Measurements from ENCODE around the gene CCDC85A. TPM values are rescaled to one million over a fixed set of nuclear protein-coding genes. Genes with fewer than 3 reads are reported as not detected.

Gene CCDC85A
- total RNA-seq, 2 donors from 2014 or later = 0.18 to 0.86 TPM

- H3K27ac Mint-ChIP-seq = no peak overlapping the region
- H3K9me3 ChIP-seq (ENCODE audit: control insufficient read depth, low read length) = no peaks in the 10 kb centered on the region
- no peaks in the 10 kb centered on the region for H3K36me3 Mint-ChIP-seq (ENCODE audit: low read depth)
- TF ChIP-seq CTCF (conservative IDR thresholded peaks at IDR 0.05) = no peak
- H3K27me3 ChIP-seq (ENCODE audit: control insufficient read depth, insufficient read depth, low read length, poor library complexity, severe bottlenecking) = no peaks in the 10 kb centered on the region
- H3K4me3 ChIP-seq (ENCODE audit: low read length) = no peak overlapping the region
- DNase-seq = no peak
- peaks cover 2% of the 10 kb centered on the region for H3K27me3 Mint-ChIP-seq (ENCODE audit: insufficient read depth)
- no peak overlapping the region for H3K27ac ChIP-seq (ENCODE audit: low read depth, low read length)
- no peaks in the 10 kb centered on the region for H3K36me3 ChIP-seq (ENCODE audit: control insufficient read depth, insufficient read depth, low read length)
- H3K4me1 Mint-ChIP-seq = peaks cover 10% of the 10 kb centered on the region
- WGBS, 2 experiments (ENCODE audit: insufficient coverage in 1 of 2, insufficient read length in 1 of 2) = 96 to 100% methylated on average over 2 to 3 of the region's 5 CpGs
- H3K4me3 Mint-ChIP-seq = no peak overlapping the region
- H3K9ac ChIP-seq (ENCODE audit: extremely low read depth, low read length, poor library complexity, severe bottlenecking) = no peak overlapping the region
- H3K4me1 ChIP-seq (ENCODE audit: control insufficient read depth, insufficient read depth, low read length) = peaks cover 4% of the 10 kb centered on the region
- peaks cover 4% of the 10 kb centered on the region for H3K9me3 Mint-ChIP-seq
Observed at GRCh38 chr2:56285224-56285623, 101.4 kb downstream of the CCDC85A start.

- Histone ChIP-seq H3K27ac (ENCODE audit: low read depth, low read length) (no peak overlapping the region), H3K4me3 (ENCODE audit: low read length) (no peak overlapping the region), H3K4me1 (ENCODE audit: control insufficient read depth, insufficient read depth, low read length) (peaks cover 8% of the 10 kb centered on the region), H3K9ac (ENCODE audit: extremely low read depth, low read length, poor library complexity, severe bottlenecking) (no peak overlapping the region), H3K9me3 (ENCODE audit: control insufficient read depth, low read length) (no peaks in the 10 kb centered on the region), H3K36me3 (ENCODE audit: control insufficient read depth, insufficient read depth, low read length) (no peaks in the 10 kb centered on the region), H3K27me3 (ENCODE audit: control insufficient read depth, insufficient read depth, low read length, poor library complexity, severe bottlenecking) (no peaks in the 10 kb centered on the region)
- Mint-ChIP-seq H3K4me3 (no peak overlapping the region), H3K9me3 (peaks cover 4% of the 10 kb centered on the region), H3K27me3 (ENCODE audit: insufficient read depth) (peaks cover 2% of the 10 kb centered on the region), H3K27ac (no peak overlapping the region), H3K36me3 (ENCODE audit: low read depth) (no peaks in the 10 kb centered on the region), H3K4me1 (peaks cover 19% of the 10 kb centered on the region)
- WGBS, 2 experiments (ENCODE audit: insufficient coverage in 1 of 2, insufficient read length in 1 of 2) = 89 to 100% methylated on average over 1 of the region's 2 CpGs
- DNase-seq = no peak
- no peak for TF ChIP-seq CTCF (conservative IDR thresholded peaks at IDR 0.05)
Observed at GRCh38 chr2:56286936-56287335, 103.1 kb downstream of the CCDC85A start.

GRCh38 chr2:56287508-56287907 lies 103.7 kb downstream of the CCDC85A start:
- peaks cover 8% of the 10 kb centered on the region for H3K4me1 ChIP-seq (ENCODE audit: control insufficient read depth, insufficient read depth, low read length)
- DNase-seq = no peak
- peaks cover 19% of the 10 kb centered on the region for H3K4me1 Mint-ChIP-seq
- TF ChIP-seq CTCF (conservative IDR thresholded peaks at IDR 0.05) = no peak
- no peak overlapping the region for H3K27ac Mint-ChIP-seq
- no peaks in the 10 kb centered on the region for H3K9me3 ChIP-seq (ENCODE audit: control insufficient read depth, low read length)
- H3K36me3 Mint-ChIP-seq (ENCODE audit: low read depth) = no peaks in the 10 kb centered on the region
- no peak overlapping the region for H3K9ac ChIP-seq (ENCODE audit: extremely low read depth, low read length, poor library complexity, severe bottlenecking)
- H3K9me3 Mint-ChIP-seq = peaks cover 4% of the 10 kb centered on the region
- H3K4me3 ChIP-seq (ENCODE audit: low read length) = no peak overlapping the region
- H3K4me3 Mint-ChIP-seq = no peak overlapping the region
- peaks cover 2% of the 10 kb centered on the region for H3K27me3 Mint-ChIP-seq (ENCODE audit: insufficient read depth)
- no peaks in the 10 kb centered on the region for H3K27me3 ChIP-seq (ENCODE audit: control insufficient read depth, insufficient read depth, low read length, poor library complexity, severe bottlenecking)
- no peaks in the 10 kb centered on the region for H3K36me3 ChIP-seq (ENCODE audit: control insufficient read depth, insufficient read depth, low read length)
- no peak overlapping the region for H3K27ac ChIP-seq (ENCODE audit: low read depth, low read length)

Measured in endodermal cell (in vitro differentiated cells).